Measurements from ENCODE around the gene SYNE1. TPM values are rescaled to one million over a fixed set of nuclear protein-coding genes. Genes with fewer than 3 reads are reported as not detected.

The SYNE1 gene
- total and polyA plus RNA-seq, 11 donors: 25.0 to 178 (median 112) TPM

DNA sequence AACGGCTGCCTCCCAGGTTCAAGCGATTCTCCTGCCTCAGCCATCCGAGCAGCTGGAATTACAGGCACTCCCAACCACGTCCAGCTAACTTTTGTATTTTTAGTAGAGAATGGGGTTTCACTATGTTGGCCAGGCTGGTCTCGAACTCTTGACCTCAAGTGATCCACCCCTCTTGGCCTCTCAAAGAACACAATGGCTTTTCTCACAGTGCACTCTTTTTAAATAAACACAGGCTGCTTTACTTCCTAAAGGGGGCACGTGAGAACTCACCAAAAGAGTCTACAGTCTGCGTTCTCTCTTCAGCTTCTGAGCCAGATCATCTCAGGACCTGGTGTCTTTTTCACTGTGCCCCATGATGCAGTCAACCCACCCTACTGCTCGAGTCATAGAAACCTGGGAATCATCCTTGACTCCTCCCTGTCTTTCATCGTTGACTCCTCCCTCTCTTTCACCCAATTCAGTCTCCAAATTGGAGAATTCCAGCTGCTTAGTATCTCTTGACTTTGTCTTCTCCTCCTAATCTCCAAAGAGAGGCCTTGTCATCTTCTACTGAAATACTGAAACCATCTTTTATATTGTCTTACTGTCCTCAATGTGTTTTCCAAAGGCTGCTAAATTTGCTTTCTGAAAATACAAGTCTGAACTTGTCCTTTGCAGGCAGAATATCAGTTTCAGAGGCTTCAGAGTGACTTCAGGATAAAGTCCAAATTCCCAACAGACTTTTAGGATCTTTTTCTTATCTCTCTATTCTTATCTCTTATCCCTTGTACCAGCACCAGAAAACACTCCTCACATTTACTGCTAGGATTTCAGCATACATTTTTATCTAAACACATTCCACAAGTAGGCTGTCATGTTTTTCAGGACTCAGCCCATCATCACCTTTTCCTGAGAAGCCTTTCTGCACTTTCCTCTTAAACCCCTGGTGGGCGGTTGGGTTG lies 323.4 kb downstream of the SYNE1 start:
- TF ChIP-seq, protein P1, sequence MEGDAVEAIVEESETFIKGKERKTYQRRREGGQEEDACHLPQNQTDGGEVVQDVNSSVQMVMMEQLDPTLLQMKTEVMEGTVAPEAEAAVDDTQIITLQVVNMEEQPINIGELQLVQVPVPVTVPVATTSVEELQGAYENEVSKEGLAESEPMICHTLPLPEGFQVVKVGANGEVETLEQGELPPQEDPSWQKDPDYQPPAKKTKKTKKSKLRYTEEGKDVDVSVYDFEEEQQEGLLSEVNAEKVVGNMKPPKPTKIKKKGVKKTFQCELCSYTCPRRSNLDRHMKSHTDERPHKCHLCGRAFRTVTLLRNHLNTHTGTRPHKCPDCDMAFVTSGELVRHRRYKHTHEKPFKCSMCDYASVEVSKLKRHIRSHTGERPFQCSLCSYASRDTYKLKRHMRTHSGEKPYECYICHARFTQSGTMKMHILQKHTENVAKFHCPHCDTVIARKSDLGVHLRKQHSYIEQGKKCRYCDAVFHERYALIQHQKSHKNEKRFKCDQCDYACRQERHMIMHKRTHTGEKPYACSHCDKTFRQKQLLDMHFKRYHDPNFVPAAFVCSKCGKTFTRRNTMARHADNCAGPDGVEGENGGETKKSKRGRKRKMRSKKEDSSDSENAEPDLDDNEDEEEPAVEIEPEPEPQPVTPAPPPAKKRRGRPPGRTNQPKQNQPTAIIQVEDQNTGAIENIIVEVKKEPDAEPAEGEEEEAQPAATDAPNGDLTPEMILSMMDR (IDR thresholded peaks at IDR 0.05): no peak
- TF ChIP-seq POLR2A (IDR thresholded peaks at IDR 0.05): no peak
- Histone ChIP-seq H3K9me3 (no peaks in the 10 kb centered on the region), H3K4me1 (peaks cover 0 to 47% (median 30%) of the 10 kb centered on the region in 12 donors), H3K27ac (peak overlapping the region in 10 of 12 donors; percentile 19 to 86 (median 56)), H3K4me3 (no peak overlapping the region), H3K27me3 (no peaks in the 10 kb centered on the region), H3K36me3 (peaks cover 0 to 94% (median 65%) of the 10 kb centered on the region in 9 donors)
- intact Hi-C loops (cut with DNase I): no loop called here
- WGBS, 4 donors: 63 to 67% (median 65%) methylated on average over 10 of the region's 10 CpGs
- no peak for DNase-seq
- peak in 2 of 4 donors; percentile 29 to 31 for ATAC-seq

DNA sequence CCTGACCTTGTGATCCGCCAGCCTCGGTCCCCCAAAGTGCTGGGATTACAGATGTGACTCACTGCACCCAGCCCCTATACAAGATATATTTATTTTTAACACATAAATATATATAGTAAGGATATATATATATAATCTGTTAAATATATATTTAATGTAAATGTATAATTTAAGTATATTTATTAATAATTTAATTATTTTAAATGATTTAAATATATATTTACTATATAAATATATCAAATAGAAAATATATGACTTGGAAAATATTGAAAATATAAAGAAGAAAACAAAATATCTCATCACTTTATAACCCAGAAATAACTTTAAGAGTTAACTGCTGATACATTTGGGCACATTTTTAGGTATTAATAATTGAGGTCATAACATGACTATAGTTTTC lies 324.7 kb downstream of the SYNE1 start:
- Histone ChIP-seq H3K27me3 (no peaks in the 10 kb centered on the region), H3K9me3 (no peaks in the 10 kb centered on the region), H3K27ac (no peak overlapping the region), H3K36me3 (peaks cover 0 to 94% (median 66%) of the 10 kb centered on the region in 9 donors), H3K4me1 (peaks cover 0 to 35% (median 23%) of the 10 kb centered on the region in 12 donors), H3K4me3 (no peak overlapping the region)
- ATAC-seq: no peak
- 97 to 100% (median 98%) methylated on average over 2 of the region's 2 CpGs for WGBS, 4 donors
- no peak for DNase-seq
- intact Hi-C loops (cut with DNase I): no loop called here
- TF ChIP-seq POLR2A (IDR thresholded peaks at IDR 0.05): no peak
- TF ChIP-seq, protein P1 (IDR thresholded peaks at IDR 0.05): no peak

DNA sequence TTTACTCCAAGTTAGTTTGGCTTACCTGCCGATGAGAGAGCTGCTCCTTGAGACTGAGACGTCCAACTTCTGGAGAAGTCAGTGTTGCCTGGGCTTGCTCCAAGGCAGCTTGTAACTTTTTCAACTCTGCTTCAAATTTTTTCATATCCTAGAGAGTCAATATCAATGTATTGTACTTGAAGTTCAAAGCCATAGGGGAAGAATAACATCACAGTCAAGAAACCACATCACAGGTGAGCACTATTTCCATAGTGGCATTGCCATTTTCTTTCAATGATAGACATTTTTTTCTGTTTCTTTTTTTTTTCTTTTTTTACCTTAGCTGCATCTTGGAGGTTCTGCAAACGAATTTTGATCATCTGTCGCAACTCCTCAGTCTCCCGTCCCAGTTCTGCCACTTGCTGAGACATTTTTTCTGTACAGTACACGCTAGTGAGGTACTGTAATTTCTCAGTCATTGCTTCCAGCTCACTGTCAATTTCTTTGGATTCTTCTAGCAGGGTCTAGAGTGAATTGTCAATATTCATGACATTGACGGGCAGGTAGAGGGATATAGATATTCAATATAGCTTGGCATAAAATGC lies 326.7 kb downstream of the SYNE1 start:
- no peaks in the 10 kb centered on the region for H3K27me3 ChIP-seq
- no peak for ATAC-seq
- H3K4me3 ChIP-seq: no peak overlapping the region
- peaks cover 0 to 22% (median 12%) of the 10 kb centered on the region in 12 donors for H3K4me1 ChIP-seq
- TF ChIP-seq POLR2A (IDR thresholded peaks at IDR 0.05): no peak
- TF ChIP-seq, protein P1 (IDR thresholded peaks at IDR 0.05): no peak
- 92 to 97% (median 94%) methylated on average over 7 of the region's 7 CpGs for WGBS, 4 donors
- H3K27ac ChIP-seq: no peak overlapping the region
- intact Hi-C loops (cut with DNase I): no loop called here
- H3K36me3 ChIP-seq: peaks cover 0 to 94% (median 70%) of the 10 kb centered on the region in 9 donors
- no peaks in the 10 kb centered on the region for H3K9me3 ChIP-seq
- no peak for DNase-seq

DNA sequence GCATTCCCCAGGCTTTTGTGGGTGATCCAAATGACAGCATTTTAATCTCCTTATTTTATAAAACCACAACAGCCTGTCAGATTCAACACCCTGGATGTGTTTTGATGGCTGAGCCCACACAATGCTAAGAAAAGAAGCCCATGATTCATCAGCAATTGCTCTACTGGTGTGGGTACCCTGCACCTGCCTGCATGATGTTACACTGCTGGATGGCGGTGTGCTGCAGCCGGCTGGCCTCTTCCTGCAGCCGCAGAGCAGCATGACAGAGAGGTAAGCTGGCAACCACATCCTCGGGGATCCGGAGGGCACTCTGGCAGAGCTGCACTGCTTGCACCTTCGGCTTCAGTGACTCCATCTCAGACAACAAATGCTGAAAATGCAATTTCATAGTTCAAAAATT lies 327.5 kb downstream of the SYNE1 start:
- ATAC-seq: no peak
- Histone ChIP-seq H3K36me3 (peaks cover 0 to 98% (median 78%) of the 10 kb centered on the region in 9 donors), H3K9me3 (no peaks in the 10 kb centered on the region), H3K27me3 (no peaks in the 10 kb centered on the region), H3K4me1 (peaks cover 0 to 18% (median 8%) of the 10 kb centered on the region in 12 donors), H3K4me3 (no peak overlapping the region), H3K27ac (no peak overlapping the region)
- intact Hi-C loops (cut with DNase I): no loop called here
- no peak for DNase-seq
- WGBS, 4 donors: 87 to 97% (median 90%) methylated on average over 6 of the region's 6 CpGs
- TF ChIP-seq, protein P1 (IDR thresholded peaks at IDR 0.05): no peak
- TF ChIP-seq POLR2A (IDR thresholded peaks at IDR 0.05): no peak

Data from heart left ventricle (tissue), 16 donors.